Common myeloid progenitor, CD34-positive (primary cell): ENCODE data around the gene LAMB1.
A peak's percentile ranks its signal among the peaks of the same experiment; 100 is the strongest.

Source experiments
- CTCF ChIA-PET: fragments of 350-600 bp; sonication (Branson Sonifier 250); formaldehyde crosslinking; loops from one replicate; lab custom pipeline; 2021; ENCODE audit warnings: antibody characterized with exemption; lab: Charles Lee
- POLR2A ChIA-PET: fragments of 350-600 bp; sonication (Branson Sonifier 250); formaldehyde crosslinking; loops from one replicate; lab custom pipeline; 2021; ENCODE audit warnings: antibody characterized with exemption; lab: Charles Lee
- DNase-seq, 3 donors: peaks; one replicate each; pipeline versions ENCODE4 v3.0.0 to v3.0.0-alpha.2; 2013
- H3K27ac ChIP-seq, 2 experiments: 1 replicate in 1 of 2; 2 replicates in 1 of 2; pipeline ENCODE4 v1.7.0; 2013; ENCODE audit warnings: inconsistent platforms in 2 of 2, low read length in 2 of 2, mild to moderate bottlenecking in 2 of 2, low read depth in 1 of 2, moderate library complexity in 1 of 2; ENCODE audit not compliant: severe bottlenecking in 2 of 2, insufficient read depth in 1 of 2, poor library complexity in 1 of 2
- H3K27me3 ChIP-seq, 5 experiments: replicated peaks in 2 of 5; 1 replicate in 3 of 5; 2 replicates in 2 of 5; pipeline versions ENCODE4 v1.6.1 to v1.7.0; 2013; ENCODE audit warnings: low read length in 4 of 5, mild to moderate bottlenecking in 2 of 5, moderate library complexity in 2 of 5, inconsistent platforms in 1 of 5; ENCODE audit not compliant: insufficient read depth in 5 of 5, control insufficient read depth in 4 of 5
- H3K36me3 ChIP-seq, 4 experiments: 1 replicate in 2 of 4; 2 replicates in 2 of 4; pipeline versions ENCODE4 v1.6.1 to v1.7.0; 2013; ENCODE audit warnings: low read length in 3 of 4, control low read depth in 1 of 4, mild to moderate bottlenecking in 1 of 4; ENCODE audit not compliant: control insufficient read depth in 4 of 4, insufficient read depth in 4 of 4
- H3K4me1 ChIP-seq, 4 experiments: 1 replicate in 3 of 4; 2 replicates in 1 of 4; pipeline versions ENCODE4 v1.6.1 to v1.7.1; 2013; ENCODE audit warnings: low read length in 3 of 4, mild to moderate bottlenecking in 3 of 4, control low read depth in 1 of 4, inconsistent platforms in 1 of 4, moderate library complexity in 1 of 4; ENCODE audit not compliant: control insufficient read depth in 4 of 4, insufficient read depth in 4 of 4; ENCODE audit errors: control extremely low read depth in 1 of 4
- H3K4me3 ChIP-seq, 7 experiments: 1 replicate in 4 of 7; 2 replicates in 3 of 7; pipeline versions ENCODE4 v1.5.1 to v1.7.0; 2013; ENCODE audit warnings: mild to moderate bottlenecking in 7 of 7, low read length in 6 of 7, moderate library complexity in 6 of 7, inconsistent platforms in 2 of 7, low read depth in 2 of 7, control low read depth in 1 of 7; ENCODE audit not compliant: insufficient read depth in 4 of 7, control insufficient read depth in 1 of 7; ENCODE audit errors: extremely low read depth in 1 of 7
- H3K9me3 ChIP-seq, 5 experiments: 1 replicate in 4 of 5; 2 replicates in 1 of 5; pipeline versions ENCODE4 v1.6.1 to v1.7.1; 2013; ENCODE audit warnings: low read length in 4 of 5, mild to moderate bottlenecking in 2 of 5, inconsistent platforms in 1 of 5, low read depth in 1 of 5, moderate library complexity in 1 of 5; ENCODE audit not compliant: control insufficient read depth in 4 of 5, insufficient read depth in 2 of 5; ENCODE audit errors: control extremely low read depth in 1 of 5
- WGBS: methylation state at CpG from one replicate; pipeline ENCODE4 v1.1.5; 2013; ENCODE audit not compliant: insufficient coverage; 5-methylcytosine and 5-hydroxymethylcytosine counted together

The LAMB1 gene

GRCh38 chr7:108007261-108007660 is 4.3 kb upstream of the LAMB1 start:
- ChIA-PET POLR2A (no interaction called here), CTCF (no interaction called here)
- DNase-seq, result no peak

GRCh38 chr7:108004220-108005142 is 1.5 kb upstream of the LAMB1 start:
- Histone ChIP-seq H3K27me3 (peaks cover 6 to 89% (median 46%) of the 10 kb centered on the region in 5 experiments), H3K9me3 (no peaks in the 10 kb centered on the region), H3K4me1 (peaks cover 3 to 27% (median 22%) of the 10 kb centered on the region in 4 experiments), H3K36me3 (no peaks in the 10 kb centered on the region), H3K27ac (no peak overlapping the region), H3K4me3 (no peak overlapping the region)
- 35% methylated on average over 7 of the region's 13 CpGs for WGBS
- CTCF ChIA-PET, result no interaction called here
- DNase-seq, result peak in 1 of 3 donors; percentile 6
- POLR2A ChIA-PET, result no interaction called here

More at GRCh38 chr7:108007261-108007660, 4.3 kb upstream of the LAMB1 start:
- 67% methylated on average over 1 of the region's 3 CpGs for WGBS
- Histone ChIP-seq H3K4me1 (peaks cover 0 to 14% (median 10%) of the 10 kb centered on the region in 4 experiments), H3K27me3 (peaks cover 4 to 61% (median 30%) of the 10 kb centered on the region in 5 experiments), H3K27ac (no peak overlapping the region), H3K9me3 (no peaks in the 10 kb centered on the region), H3K36me3 (no peaks in the 10 kb centered on the region), H3K4me3 (no peak overlapping the region)

GRCh38 chr7:108003599-108003935 is 606 bp upstream of the LAMB1 start:
- ChIA-PET CTCF (no interaction called here), POLR2A (no interaction called here)
- H3K4me3 ChIP-seq, result peak overlapping the region in 6 of 7 experiments; percentile 56 to 80 (median 66)
- H3K27me3 ChIP-seq, result peaks cover 6 to 90% (median 45%) of the 10 kb centered on the region in 5 experiments
- no peaks in the 10 kb centered on the region for H3K9me3 ChIP-seq
- H3K4me1 ChIP-seq, result peaks cover 3 to 27% (median 22%) of the 10 kb centered on the region in 4 experiments
- no peak for DNase-seq
- WGBS, result 16% methylated on average over 13 of the region's 15 CpGs
- no peaks in the 10 kb centered on the region for H3K36me3 ChIP-seq
- no peak overlapping the region for H3K27ac ChIP-seq

- Histone ChIP-seq H3K4me1 (peaks cover 3 to 27% (median 22%) of the 10 kb centered on the region in 4 experiments), H3K36me3 (no peaks in the 10 kb centered on the region), H3K27ac (no peak overlapping the region), H3K27me3 (peaks cover 4 to 86% (median 45%) of the 10 kb centered on the region in 5 experiments), H3K4me3 (peak overlapping the region; percentile 23 to 80 (median 62)), H3K9me3 (no peaks in the 10 kb centered on the region)
- POLR2A ChIA-PET, result no interaction called here
- CTCF ChIA-PET, result interaction anchor here (2.0 kb wide), 1 partner anchor 15 kb away, joined by 5 read pairs; no protein-coding TSS in a partner anchor
- peak in 1 of 3 donors; percentile 31 for DNase-seq
- 2% methylated on average over 57 of the region's 75 CpGs for WGBS
These were observed 916 bp downstream of the LAMB1 start for GRCh38 chr7:108001764-108002725.

DNA sequence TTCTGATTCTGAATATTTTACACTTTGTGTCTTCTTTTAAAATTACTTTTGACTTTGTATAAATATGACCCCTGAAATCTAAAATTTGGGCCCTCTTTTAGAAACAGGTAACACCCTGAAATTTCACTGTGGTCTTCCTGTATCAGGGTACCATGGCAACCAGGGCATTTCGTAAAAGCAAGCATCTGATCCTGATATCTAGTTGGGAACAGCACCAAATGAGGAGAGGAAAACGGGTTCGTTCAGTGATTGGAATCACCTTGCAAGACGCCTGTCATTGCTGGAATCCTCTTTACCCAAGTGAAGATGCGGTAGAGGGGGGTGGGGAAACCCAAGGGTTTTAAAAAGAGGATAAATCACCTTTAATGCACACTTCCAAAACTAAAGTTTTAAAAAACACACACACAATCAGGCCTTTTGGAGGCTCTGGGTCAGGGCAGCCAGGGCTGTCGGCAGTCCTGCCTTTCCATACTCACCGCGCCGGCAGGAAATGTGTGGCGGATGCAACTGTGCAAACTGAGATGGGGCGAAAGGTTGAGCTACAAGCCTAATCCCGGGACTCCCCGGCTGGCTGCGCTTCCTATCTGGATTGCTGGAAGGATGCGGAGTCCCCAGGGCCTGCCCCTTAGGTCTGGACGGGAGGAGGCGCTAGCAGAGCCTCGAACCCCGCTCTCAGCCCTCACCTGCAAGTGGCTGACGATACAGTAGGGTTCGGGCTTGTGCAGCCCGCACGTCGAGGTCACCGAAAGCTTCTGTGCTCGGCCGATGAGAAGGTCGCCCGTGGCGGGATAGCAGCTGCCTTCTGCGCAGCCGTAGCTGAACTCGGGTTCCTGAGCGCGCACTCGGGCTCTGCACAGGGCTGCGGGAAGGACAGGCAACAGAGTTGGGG is 1.8 kb downstream of the LAMB1 start:
- Histone ChIP-seq H3K27me3 (peaks cover 4 to 82% (median 40%) of the 10 kb centered on the region in 5 experiments), H3K4me3 (peak overlapping the region in 6 of 7 experiments; percentile 56 to 80 (median 66)), H3K9me3 (no peaks in the 10 kb centered on the region), H3K4me1 (peaks cover 3 to 27% (median 22%) of the 10 kb centered on the region in 4 experiments), H3K27ac (no peak overlapping the region), H3K36me3 (no peaks in the 10 kb centered on the region)
- ChIA-PET POLR2A (no interaction called here), CTCF (interaction anchor here (2.0 kb wide), 1 partner anchor 16 kb away, joined by 5 read pairs; no protein-coding TSS in a partner anchor)
- 13% methylated on average over 36 of the region's 37 CpGs for WGBS
- peak in 2 of 3 donors; percentile 28 to 35 for DNase-seq
